ENCODE measurements around the gene ATM.

- TF ChIP-seq CTCF (conservative IDR thresholded peaks at IDR 0.05 in 1 of 2, IDR thresholded peaks at IDR 0.05 in 1 of 2; ENCODE audit: extremely low read depth in 1 of 2, insufficient read depth in 1 of 2, low read depth in 1 of 2, low read length in 2 of 2) (no peak), EZH2 (IDR thresholded peaks at IDR 0.05; ENCODE audit: borderline replicate concordance, low read length) (no peak)
Observed at GRCh38 chr11:108221911-108222573, 825 bp upstream of the ATM start.
